HepG2 (cell line): ENCODE data around the gene RSF1. TPM values are rescaled to one million over a fixed set of nuclear protein-coding genes. Genes with fewer than 3 reads are reported as not detected.
A peak's percentile ranks its signal among the peaks of the same experiment; 100 is the strongest.

ENCODE experiments used
- ATAD3A ChIP-seq: sonication (generic); formaldehyde crosslinking; IDR thresholded peaks from 2 replicates; pipeline ENCODE4 v1.4.0; 2020; ENCODE audit warnings: missing genetic modification reagents
- E2F5 ChIP-seq: sonication (generic); formaldehyde crosslinking; conservative IDR thresholded peaks from 2 replicates; pipeline ENCODE4 v1.4.0; 2020; ENCODE audit warnings: missing genetic modification reagents
- ETV6 ChIP-seq: sonication (generic); formaldehyde crosslinking; conservative IDR thresholded peaks from 2 replicates; pipeline ENCODE4 v1.4.0; 2020; ENCODE audit warnings: missing genetic modification reagents
- FOXC1 ChIP-seq: sonication (generic); formaldehyde crosslinking; IDR thresholded peaks from 2 replicates; pipeline ENCODE4 v1.8.0; 2022; ENCODE audit warnings: mild to moderate bottlenecking, missing genetic modification reagents, borderline replicate concordance
- GATAD2A ChIP-seq: IDR thresholded peaks from 2 replicates; pipeline ENCODE4 v1.6.1; 2016
- HES4 ChIP-seq: sonication (generic); formaldehyde crosslinking; IDR thresholded peaks from 2 replicates; pipeline ENCODE4 v1.9.0; 2021; ENCODE audit warnings: mild to moderate bottlenecking, missing genetic modification reagents, borderline replicate concordance
- KAT8 ChIP-seq: IDR thresholded peaks from 2 replicates; pipeline ENCODE4 v1.6.1; 2016; ENCODE audit warnings: missing genetic modification reagents, missing compliant biosample characterization
- KMT2A ChIP-seq: sonication (generic); formaldehyde crosslinking; IDR thresholded peaks from 2 replicates; pipeline ENCODE4 v1.4.0; 2020; ENCODE audit warnings: missing genetic modification reagents
- SRF ChIP-seq: IDR thresholded peaks from 2 replicates; pipeline ENCODE4 v1.6.1; 2011; ENCODE audit warnings: mild to moderate bottlenecking, low read depth, low read length, moderate library complexity
- ZBTB21 ChIP-seq: sonication (generic); formaldehyde crosslinking; IDR thresholded peaks from 2 replicates; pipeline ENCODE4 v1.4.0; 2020; ENCODE audit warnings: missing genetic modification reagents
- ZKSCAN5 ChIP-seq: sonication (generic); formaldehyde crosslinking; IDR thresholded peaks from 2 replicates; pipeline ENCODE4 v1.5.1; 2020; ENCODE audit warnings: mild to moderate bottlenecking, missing genetic modification reagents
- ZNF224 ChIP-seq: sonication (generic); formaldehyde crosslinking; IDR thresholded peaks from 2 replicates; pipeline ENCODE4 v1.5.0; 2020; ENCODE audit warnings: mild to moderate bottlenecking, missing genetic modification reagents
- ZNF225 ChIP-seq: sonication (generic); formaldehyde crosslinking; IDR thresholded peaks from 2 replicates; pipeline ENCODE4 v1.4.0; 2020; ENCODE audit warnings: mild to moderate bottlenecking, missing genetic modification reagents
- ZNF24 ChIP-seq: fragments of 450-650 bp; IDR thresholded peaks from 2 replicates; pipeline ENCODE4 v1.6.1; 2017; ENCODE audit warnings: antibody characterized with exemption, mild to moderate bottlenecking
- ZNF530 ChIP-seq: sonication (generic); formaldehyde crosslinking; IDR thresholded peaks from 2 replicates; pipeline ENCODE4 v1.5.0; 2020; ENCODE audit warnings: low read depth, mild to moderate bottlenecking, missing genetic modification reagents
- ZNF7 ChIP-seq: IDR thresholded peaks from 2 replicates; pipeline ENCODE4 v1.6.1; 2016; ENCODE audit warnings: missing biosample characterization, missing genetic modification reagents
- ZNF766 ChIP-seq: sonication (generic); formaldehyde crosslinking; IDR thresholded peaks from 2 replicates; pipeline ENCODE4 v1.5.0; 2020; ENCODE audit warnings: missing genetic modification reagents, borderline replicate concordance
- ZNF800 ChIP-seq: sonication (generic); formaldehyde crosslinking; IDR thresholded peaks from 2 replicates; pipeline ENCODE4 v1.4.0; 2020; ENCODE audit warnings: missing genetic modification reagents
- ZNF883 ChIP-seq: sonication (generic); formaldehyde crosslinking; IDR thresholded peaks from 2 replicates; pipeline ENCODE4 v1.5.1; 2020; ENCODE audit warnings: mild to moderate bottlenecking, missing genetic modification reagents; ENCODE audit errors: not compliant biosample characterization
- ZNF891 ChIP-seq: sonication (generic); formaldehyde crosslinking; IDR thresholded peaks from 2 replicates; pipeline ENCODE4 v1.5.0; 2020; ENCODE audit warnings: mild to moderate bottlenecking, missing genetic modification reagents
- polyA plus RNA-seq, 8 experiments: library from polyadenylated mRNA; depleted of rRNA in 3 of 8; stranded (reverse) in 7 of 8; unstranded in 1 of 8; fragments of >200 nt; fragmentation: Illumina TruSeq in 4 of 8; extraction: Trizol in 4 of 8; gene quantifications; 2 replicates each; pipeline versions ENCODE4 v1.2.1 to v1.2.3, GENCODE V29; 2011 to 2016; ENCODE audit warnings: low read depth in 4 of 8, missing spikeins in 1 of 8, mixed read lengths in 1 of 8; ENCODE audit not compliant: insufficient read depth in 1 of 8
- total RNA-seq, 5 experiments: library from RNA; depleted of rRNA; stranded (reverse); fragments of >200 nt; fragmentation: Illumina TruSeq; extraction: Trizol; gene quantifications; 2 replicates each; pipeline ENCODE4 v1.2.3, GENCODE V29; 2016; ENCODE audit warnings: low read depth in 1 of 5
- TF ChIP-seq, protein P1 (sequence below): sonication (generic); formaldehyde crosslinking; IDR thresholded peaks from 2 replicates; pipeline ENCODE4 v1.5.0; 2020; ENCODE audit warnings: missing genetic modification reagents
- TF ChIP-seq, protein P2 (sequence below): sonication (generic); formaldehyde crosslinking; IDR thresholded peaks from 2 replicates; pipeline ENCODE4 v1.4.0; 2020; ENCODE audit warnings: mild to moderate bottlenecking, low read depth, missing genetic modification reagents
- TF ChIP-seq, protein P3 (sequence below): sonication (generic); formaldehyde crosslinking; IDR thresholded peaks from 2 replicates; pipeline ENCODE4 v1.5.0; 2020; ENCODE audit warnings: missing genetic modification reagents, mild to moderate bottlenecking, borderline replicate concordance
- TF ChIP-seq, protein P4 (sequence below): IDR thresholded peaks from 2 replicates; pipeline ENCODE4 v1.6.1; 2016; ENCODE audit warnings: missing compliant biosample characterization, missing genetic modification reagents, borderline replicate concordance

The RSF1 gene
- total and polyA plus RNA-seq, 2 of the 13 experiments (the other 11 are each of a cell fraction or from before 2014, with no cell fraction given): 15.5 to 33.1 TPM

DNA sequence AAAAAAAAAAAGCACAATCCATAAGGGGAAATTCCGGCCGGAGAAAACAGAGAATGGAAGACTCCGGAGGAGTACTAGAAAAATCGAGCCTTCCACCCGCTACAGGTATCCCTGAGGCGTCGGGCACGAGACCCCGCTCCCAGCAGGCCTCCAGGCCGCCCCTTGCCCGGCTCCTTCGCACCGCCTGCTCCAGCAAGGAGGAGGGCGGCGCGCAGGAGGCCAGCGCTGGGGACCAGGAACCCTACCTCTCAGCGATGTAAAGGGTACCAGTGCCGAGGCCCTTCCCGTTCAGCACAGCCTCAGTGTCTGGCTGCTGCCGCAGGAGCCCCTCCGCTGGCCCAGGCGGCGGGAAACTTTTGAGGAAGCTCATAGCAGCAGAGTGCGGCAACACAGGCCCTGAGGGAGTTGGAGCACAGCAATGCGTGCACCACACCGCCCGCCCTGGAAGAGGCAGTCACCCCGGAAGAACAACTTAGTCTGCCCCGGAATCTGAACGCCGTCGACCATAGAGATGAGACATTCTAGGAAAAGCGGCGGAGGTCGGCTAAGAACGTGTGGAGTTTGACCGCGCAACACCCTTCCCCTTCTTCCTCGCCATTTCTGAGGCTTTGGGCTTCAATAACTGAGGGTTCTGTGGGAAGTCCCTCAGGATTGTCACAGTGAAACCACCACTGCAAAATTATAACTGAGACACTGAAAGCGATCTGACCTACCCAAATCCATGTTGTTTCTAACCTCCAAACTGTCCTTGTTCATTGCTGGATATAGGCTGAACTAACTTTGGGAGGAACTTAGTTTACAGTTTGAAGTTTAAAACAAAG, 183.0 kb downstream of the RSF1 start, which contains the start of gene CLNS1A (continued):
- TF ChIP-seq ZNF800 (CRISPR knock-in tag) (peak; percentile 69), ZNF24 (peak; percentile 23; the same call in 1 of the 2 replicates), HES4 (CRISPR knock-in tag) (peak; percentile 46; the same call in 1 of the 2 replicates), ZNF225 (CRISPR knock-in tag) (peak; percentile 75; the same call in 1 of the 2 replicates), ZKSCAN5 (no peak), KAT8 (peak; percentile 99), ZNF766 (peak; percentile 45; the same call in 1 of the 2 replicates), ZBTB21 (CRISPR knock-in tag) (no peak), ZNF530 (no peak), SRF (no peak), ZNF883 (CRISPR knock-in tag) (peak; percentile 31), FOXC1 (peak; percentile 53; the same call in 1 of the 2 replicates), ZNF891 (CRISPR knock-in tag) (peak; percentile 87; the same call in 1 of the 2 replicates), ETV6 (CRISPR knock-in tag) (no peak; the same call in 1 of the 2 replicates), ATAD3A (CRISPR knock-in tag) (0 out of 2 replicates have a peak, but pooled peaks have one; percentile 59), ZNF224 (CRISPR knock-in tag) (no peak), KMT2A (peak; percentile 95), ZNF7 (CRISPR knock-in tag) (no peak), GATAD2A (CRISPR knock-in tag) (0 out of 2 replicates have a peak, but pooled peaks have one; percentile 52), E2F5 (CRISPR knock-in tag) (0 out of 2 replicates have a peak, but pooled peaks have one; percentile 41)
- TF ChIP-seq, protein P1, sequence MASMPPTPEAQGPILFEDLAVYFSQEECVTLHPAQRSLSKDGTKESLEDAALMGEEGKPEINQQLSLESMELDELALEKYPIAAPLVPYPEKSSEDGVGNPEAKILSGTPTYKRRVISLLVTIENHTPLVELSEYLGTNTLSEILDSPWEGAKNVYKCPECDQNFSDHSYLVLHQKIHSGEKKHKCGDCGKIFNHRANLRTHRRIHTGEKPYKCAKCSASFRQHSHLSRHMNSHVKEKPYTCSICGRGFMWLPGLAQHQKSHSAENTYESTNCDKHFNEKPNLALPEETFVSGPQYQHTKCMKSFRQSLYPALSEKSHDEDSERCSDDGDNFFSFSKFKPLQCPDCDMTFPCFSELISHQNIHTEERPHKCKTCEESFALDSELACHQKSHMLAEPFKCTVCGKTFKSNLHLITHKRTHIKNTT (CRISPR knock-in tag): no peak
- TF ChIP-seq, protein P2, sequence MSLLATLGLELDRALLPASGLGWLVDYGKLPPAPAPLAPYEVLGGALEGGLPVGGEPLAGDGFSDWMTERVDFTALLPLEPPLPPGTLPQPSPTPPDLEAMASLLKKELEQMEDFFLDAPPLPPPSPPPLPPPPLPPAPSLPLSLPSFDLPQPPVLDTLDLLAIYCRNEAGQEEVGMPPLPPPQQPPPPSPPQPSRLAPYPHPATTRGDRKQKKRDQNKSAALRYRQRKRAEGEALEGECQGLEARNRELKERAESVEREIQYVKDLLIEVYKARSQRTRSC: peak; percentile 75; the same call in 1 of the 2 replicates
- TF ChIP-seq, protein P3, sequence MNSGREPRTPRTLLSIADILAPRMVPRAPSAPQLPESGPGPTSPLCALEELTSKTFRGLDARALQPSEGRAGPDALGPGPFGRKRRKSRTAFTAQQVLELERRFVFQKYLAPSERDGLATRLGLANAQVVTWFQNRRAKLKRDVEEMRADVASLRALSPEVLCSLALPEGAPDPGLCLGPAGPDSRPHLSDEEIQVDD (CRISPR knock-in tag): no peak
- TF ChIP-seq, protein P4, sequence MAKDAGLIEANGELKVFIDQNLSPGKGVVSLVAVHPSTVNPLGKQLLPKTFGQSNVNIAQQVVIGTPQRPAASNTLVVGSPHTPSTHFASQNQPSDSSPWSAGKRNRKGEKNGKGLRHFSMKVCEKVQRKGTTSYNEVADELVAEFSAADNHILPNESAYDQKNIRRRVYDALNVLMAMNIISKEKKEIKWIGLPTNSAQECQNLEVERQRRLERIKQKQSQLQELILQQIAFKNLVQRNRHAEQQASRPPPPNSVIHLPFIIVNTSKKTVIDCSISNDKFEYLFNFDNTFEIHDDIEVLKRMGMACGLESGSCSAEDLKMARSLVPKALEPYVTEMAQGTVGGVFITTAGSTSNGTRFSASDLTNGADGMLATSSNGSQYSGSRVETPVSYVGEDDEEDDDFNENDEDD (CRISPR knock-in tag): peak; percentile 81; the same call in 1 of the 2 replicates
